GM12872 (cell line): ENCODE results near the gene CCR4.

Experiments
- CTCF ChIP-seq: IDR thresholded peaks from 3 replicates; pipeline ENCODE4 v1.5.1; 2011; ENCODE audit warnings: low read depth, mild to moderate bottlenecking, low read length, moderate library complexity; ENCODE audit not compliant: insufficient read depth

Gene CCR4

GRCh38 chr3:32998631-32999451, 47.4 kb downstream of the CCR4 start:
- TF ChIP-seq CTCF, result no peak

- TF ChIP-seq CTCF, result no peak
Measured at GRCh38 chr3:33000691-33001385, 49.4 kb downstream of the CCR4 start.

- TF ChIP-seq CTCF, result no peak
Measured at GRCh38 chr3:33001889-33002288, 50.4 kb downstream of the CCR4 start.

GRCh38 chr3:33003308-33003707, 51.9 kb downstream of the CCR4 start:
- TF ChIP-seq CTCF, result no peak

- no peak for TF ChIP-seq CTCF
Measured at GRCh38 chr3:33004205-33004604, 52.8 kb downstream of the CCR4 start.

GRCh38 chr3:33004961-33005360, 53.5 kb downstream of the CCR4 start:
- TF ChIP-seq CTCF, result no peak
